NCI-H1417 treated with DMSO at 0.1 percent for 48 hours (cell line): ENCODE measurements around the gene OLFML1.

ENCODE experiments used
- DNase-seq: peaks from one replicate; lab custom pipeline; 2025; lab: John Stamatoyannopoulos, UW

OLFML1 gene

GRCh38 chr11:7480113-7480512 is 5.2 kb upstream of the OLFML1 start:
- DNase-seq: no peak

GRCh38 chr11:7484131-7484530 is 1.2 kb upstream of the OLFML1 start:
- no peak for DNase-seq

- no peak for DNase-seq
Observed at GRCh38 chr11:7484645-7485044, 661 bp upstream of the OLFML1 start.

GRCh38 chr11:7486098-7486780 is 933 bp downstream of the OLFML1 start:
- no peak for DNase-seq

GRCh38 chr11:7486781-7487140 is 1.5 kb downstream of the OLFML1 start:
- DNase-seq: no peak

GRCh38 chr11:7487360-7487759 is 2.1 kb downstream of the OLFML1 start:
- no peak for DNase-seq

- DNase-seq: no peak
Observed at GRCh38 chr11:7488681-7489080, 3.4 kb downstream of the OLFML1 start.

GRCh38 chr11:7489376-7489775 is 4.1 kb downstream of the OLFML1 start:
- no peak for DNase-seq

GRCh38 chr11:7490054-7490453 is 4.7 kb downstream of the OLFML1 start:
- DNase-seq: no peak

GRCh38 chr11:7490535-7490934 is 5.2 kb downstream of the OLFML1 start:
- no peak for DNase-seq

- no peak for DNase-seq
Observed at GRCh38 chr11:7492253-7492652, 6.9 kb downstream of the OLFML1 start.

GRCh38 chr11:7493670-7494069 is 8.4 kb downstream of the OLFML1 start:
- DNase-seq: no peak

- no peak for DNase-seq
Observed at GRCh38 chr11:7494086-7494745, 8.9 kb downstream of the OLFML1 start.

- no peak for DNase-seq
Observed at GRCh38 chr11:7495882-7496551, 10.7 kb downstream of the OLFML1 start.

GRCh38 chr11:7498193-7498592 is 12.9 kb downstream of the OLFML1 start:
- DNase-seq: no peak

GRCh38 chr11:7499081-7499480 is 13.8 kb downstream of the OLFML1 start:
- no peak for DNase-seq

GRCh38 chr11:7500251-7500650 is 14.9 kb downstream of the OLFML1 start:
- no peak for DNase-seq

- DNase-seq: no peak
Observed at GRCh38 chr11:7501251-7501650, 15.9 kb downstream of the OLFML1 start.

GRCh38 chr11:7501894-7502293 is 16.6 kb downstream of the OLFML1 start:
- no peak for DNase-seq

- DNase-seq: no peak
Observed at GRCh38 chr11:7506243-7506642, 20.9 kb downstream of the OLFML1 start.

GRCh38 chr11:7508087-7508486 is 22.8 kb downstream of the OLFML1 start:
- no peak for DNase-seq

- DNase-seq: no peak
Observed at GRCh38 chr11:7509966-7510365, 24.7 kb downstream of the OLFML1 start.

- no peak for DNase-seq
Observed at GRCh38 chr11:7511401-7511800, 26.1 kb downstream of the OLFML1 start.
